Chondrocyte (in vitro differentiated cells): ENCODE data around the gene TEX19. TPM values are rescaled to one million over a fixed set of nuclear protein-coding genes. Genes with fewer than 3 reads are reported as not detected.
A peak's percentile ranks its signal among the peaks of the same experiment; 100 is the strongest.

Source experiments
- DNase-seq: peaks from one replicate; pipeline ENCODE4 v3.0.0; 2021; ENCODE audit warnings: mixed read lengths, low spot score
- H3K27ac Mint-ChIP-seq: one replicate; pipeline ENCODE4 v1.8.0; 2021; ENCODE audit warnings: mild to moderate bottlenecking, moderate library complexity, mixed read lengths; ENCODE audit not compliant: unreplicated experiment
- H3K27me3 Mint-ChIP-seq: 2 replicates; pipeline ENCODE4 v1.8.0; 2021; ENCODE audit warnings: low read depth, mixed read lengths
- H3K36me3 Mint-ChIP-seq: 2 replicates; pipeline ENCODE4 v1.8.0; 2021; ENCODE audit warnings: low read depth, mixed read lengths
- H3K4me1 Mint-ChIP-seq: 2 replicates; pipeline ENCODE4 v1.8.0; 2021; ENCODE audit warnings: low read depth, mild to moderate bottlenecking, mixed read lengths
- H3K4me3 Mint-ChIP-seq: one replicate; pipeline ENCODE4 v1.8.0; 2021; ENCODE audit warnings: mild to moderate bottlenecking, moderate library complexity, mixed read lengths; ENCODE audit not compliant: unreplicated experiment
- H3K9me3 Mint-ChIP-seq: 2 replicates; pipeline ENCODE4 v1.8.0; 2021; ENCODE audit warnings: low read depth, mixed read lengths
- CTCF ChIP-seq: fragments of 200-600 bp; sonication (generic); IDR thresholded peaks from 2 replicates; pipeline ENCODE4 v1.5.0; 2021; ENCODE audit warnings: antibody characterized with exemption, mild to moderate bottlenecking, moderate library complexity
- total RNA-seq: library from RNA; stranded (reverse); gene quantifications from 3 replicates; pipeline ENCODE4 v1.2.1, GENCODE V29; 2021

The TEX19 gene
- total RNA-seq, 1 donor from 2014 or later, result not detected

DNA sequence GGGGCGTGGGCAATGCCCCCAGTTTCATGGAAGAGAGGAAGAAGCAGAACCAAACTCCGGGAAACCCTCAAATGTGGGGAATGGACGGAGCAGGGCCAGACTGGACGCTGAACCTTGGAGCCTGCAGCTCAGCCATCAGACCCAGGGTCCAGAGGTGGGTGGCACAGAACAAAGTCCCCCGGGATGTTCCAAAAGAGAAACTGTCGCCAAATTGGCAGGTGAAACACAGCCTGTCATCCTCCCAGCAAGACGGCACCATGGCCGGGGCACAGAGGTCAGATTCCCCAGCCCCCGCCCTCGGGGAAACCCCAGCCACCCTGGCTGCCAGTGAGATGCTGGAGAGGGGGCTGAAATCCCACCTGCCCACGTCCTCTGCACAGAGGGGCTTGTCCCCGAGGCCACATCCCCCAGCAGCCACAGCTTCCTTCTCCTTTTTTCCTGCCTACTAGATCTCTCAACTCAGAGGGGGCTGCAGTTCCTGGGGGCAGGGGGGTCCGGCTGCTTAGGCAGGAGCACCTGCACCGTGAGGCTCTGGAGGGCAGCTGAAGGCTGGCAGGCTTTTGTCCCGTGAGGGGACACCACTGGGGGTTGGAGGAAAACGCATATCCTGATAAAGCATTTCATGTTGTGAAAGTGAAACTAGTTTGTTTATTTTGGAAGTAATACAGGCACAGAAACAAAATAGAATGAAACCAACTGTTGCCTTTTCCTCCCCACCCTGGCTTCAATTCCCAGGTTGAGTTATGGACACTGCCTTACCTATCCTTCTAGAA, 24.2 kb upstream of the TEX19 start:
- no peak for TF ChIP-seq CTCF
- Mint-ChIP-seq H3K36me3 (no peaks in the 10 kb centered on the region), H3K4me3 (peak overlapping the region; percentile 62), H3K27ac (peak overlapping the region; percentile 82), H3K27me3 (peaks cover 6% of the 10 kb centered on the region), H3K4me1 (peaks cover 56% of the 10 kb centered on the region), H3K9me3 (no peaks in the 10 kb centered on the region)
- DNase-seq, result no peak

DNA sequence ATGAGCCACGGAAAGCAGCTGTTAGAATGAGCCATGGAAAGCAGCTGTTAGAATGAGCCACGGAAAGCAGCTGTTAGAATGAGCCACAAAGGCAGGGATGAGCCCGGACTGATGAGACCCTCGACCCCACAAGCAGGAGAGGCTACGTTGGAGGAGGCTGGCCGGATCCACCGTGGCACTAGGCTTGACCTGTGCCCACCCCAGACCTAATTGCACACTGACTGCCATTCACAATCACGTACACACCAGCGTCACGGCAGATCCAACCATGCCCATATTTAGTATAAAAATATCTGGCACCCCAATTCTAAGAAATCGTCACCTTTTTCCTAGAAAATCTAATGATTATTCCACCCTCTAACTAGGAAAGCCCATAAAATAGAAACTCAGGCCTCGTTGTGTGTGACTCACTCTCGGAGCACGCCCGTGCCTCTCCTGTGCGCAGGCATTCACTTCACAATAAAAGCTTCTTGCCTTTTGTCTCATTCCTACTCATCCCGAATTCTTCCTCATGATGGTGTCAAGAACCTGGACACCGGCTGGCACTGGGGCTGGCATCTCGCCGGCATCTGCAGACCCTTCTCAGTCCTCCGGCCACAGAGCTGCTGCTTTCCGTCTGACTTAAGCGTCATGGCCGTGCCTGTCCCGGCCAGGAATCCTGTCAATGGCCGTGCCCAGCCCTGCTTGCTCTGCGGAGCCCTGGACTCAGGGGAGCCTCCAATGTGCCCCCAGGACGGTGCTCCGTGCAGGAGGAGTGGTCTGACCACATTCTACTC, 20.0 kb upstream of the TEX19 start:
- DNase-seq, result no peak
- no peaks in the 10 kb centered on the region for H3K36me3 Mint-ChIP-seq
- no peaks in the 10 kb centered on the region for H3K9me3 Mint-ChIP-seq
- H3K27ac Mint-ChIP-seq, result peak overlapping the region; percentile 85
- H3K4me3 Mint-ChIP-seq, result peak overlapping the region; percentile 69
- peaks cover 9% of the 10 kb centered on the region for H3K27me3 Mint-ChIP-seq
- no peak for TF ChIP-seq CTCF
- H3K4me1 Mint-ChIP-seq, result peaks cover 34% of the 10 kb centered on the region

DNA sequence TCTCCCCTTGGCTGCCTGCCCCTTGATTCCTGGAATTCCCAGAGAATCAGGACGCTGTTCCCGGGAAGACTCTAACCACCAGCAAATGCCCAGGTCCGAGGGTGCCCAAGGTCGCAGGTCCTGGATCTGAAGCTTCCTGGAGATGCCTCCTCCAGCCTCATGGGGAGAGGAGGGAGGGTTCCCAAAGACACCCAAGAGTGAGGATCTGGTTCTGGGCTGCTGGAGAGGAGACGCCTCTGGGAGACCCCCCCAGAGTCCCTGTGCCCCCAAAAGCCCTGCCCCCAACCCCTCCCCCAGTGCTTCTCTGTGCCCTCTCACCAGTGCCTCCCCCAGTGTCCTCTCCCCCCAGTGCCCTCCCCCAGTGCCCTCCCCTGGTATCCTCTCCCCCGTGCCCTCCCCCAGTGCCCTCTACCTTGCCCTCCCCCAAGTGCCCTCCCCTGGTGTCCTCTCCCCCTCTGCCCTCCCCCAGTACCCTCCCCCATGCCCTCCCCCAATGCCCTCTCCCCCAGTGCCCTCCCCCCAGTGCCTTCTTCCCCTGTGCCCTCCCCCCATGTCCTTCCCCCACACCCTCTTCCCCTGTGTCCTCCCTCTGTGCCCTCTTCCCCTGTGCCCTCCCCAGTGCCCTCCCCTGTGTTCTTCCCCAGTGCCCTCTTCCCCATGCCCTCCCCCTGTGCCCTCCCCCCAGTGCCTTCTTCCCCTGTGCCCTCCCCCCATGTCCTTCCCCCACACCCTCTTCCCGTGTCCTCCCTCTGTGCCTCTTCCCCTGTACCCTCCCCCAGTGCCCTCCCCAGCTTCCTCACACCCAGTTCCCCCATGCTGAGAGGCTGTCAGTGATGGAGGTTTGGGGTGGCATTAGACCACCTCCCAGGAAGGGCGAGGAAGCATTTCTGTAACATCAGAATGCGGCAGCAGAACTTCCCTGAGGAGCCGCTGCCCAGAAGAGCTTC, 19.1 kb upstream of the TEX19 start:
- peak overlapping the region; percentile 85 for H3K27ac Mint-ChIP-seq
- H3K27me3 Mint-ChIP-seq, result peaks cover 8% of the 10 kb centered on the region
- DNase-seq, result no peak
- no peak for TF ChIP-seq CTCF
- peaks cover 28% of the 10 kb centered on the region for H3K4me1 Mint-ChIP-seq
- peak overlapping the region; percentile 69 for H3K4me3 Mint-ChIP-seq
- no peaks in the 10 kb centered on the region for H3K9me3 Mint-ChIP-seq
- H3K36me3 Mint-ChIP-seq, result no peaks in the 10 kb centered on the region

DNA sequence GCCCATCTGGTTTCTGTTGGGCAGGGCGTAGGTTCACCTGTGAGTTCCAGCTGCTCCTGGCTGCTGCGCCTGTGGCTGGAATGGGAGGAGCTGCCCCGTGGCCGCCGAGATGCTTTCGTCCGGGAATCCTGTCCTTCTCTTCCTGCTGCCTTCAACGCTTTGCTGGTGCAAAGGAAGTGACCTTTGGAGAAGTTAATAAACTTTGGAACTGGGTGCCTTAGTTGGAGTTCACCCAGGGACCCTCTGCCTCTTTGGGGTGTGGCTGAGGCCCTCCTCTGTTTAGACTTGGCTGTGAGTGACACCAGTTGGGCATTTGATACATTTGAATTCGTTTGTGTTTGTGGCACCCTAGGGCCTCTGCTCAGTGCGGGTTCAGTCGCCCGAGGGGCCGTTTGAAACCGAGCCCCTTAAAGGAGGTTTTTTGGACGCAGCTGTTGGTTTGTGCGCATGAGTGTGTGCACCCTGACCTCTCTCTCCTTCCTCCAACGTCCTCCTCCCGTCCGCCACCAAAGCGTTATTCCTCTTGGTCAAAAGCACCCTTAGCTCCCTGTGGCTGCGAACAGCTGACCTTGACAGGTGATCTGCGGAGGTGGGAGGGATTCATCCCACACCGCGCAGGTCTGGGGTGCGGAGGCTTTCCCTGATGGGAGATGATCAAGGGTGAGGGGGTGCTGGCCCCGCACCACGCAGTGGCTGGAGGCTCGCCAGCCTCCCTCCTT, 16.5 kb upstream of the TEX19 start:
- TF ChIP-seq CTCF, result no peak
- Mint-ChIP-seq H3K36me3 (no peaks in the 10 kb centered on the region), H3K4me3 (no peak overlapping the region), H3K9me3 (no peaks in the 10 kb centered on the region), H3K4me1 (peaks cover 13% of the 10 kb centered on the region), H3K27ac (no peak overlapping the region), H3K27me3 (peaks cover 11% of the 10 kb centered on the region)
- DNase-seq, result peak; percentile 74
